OCI-LY7 (cell line): ENCODE measurements around the gene C1QTNF9. TPM values are rescaled to one million over a fixed set of nuclear protein-coding genes. Genes with fewer than 3 reads are reported as not detected.

Source experiments
- BruUV-seq: library from RNA; stranded (reverse); fragments of 400-500 nt; replicated peaks from 2 replicates; lab custom pipeline; 2021; lab: Mats Ljungman, UMichigan
- CTCF ChIA-PET: fragments of 300-600 bp; sonication (Branson Sonifier 250); formaldehyde crosslinking; loops from one replicate; lab custom pipeline; 2022; ENCODE audit warnings: antibody characterized with exemption; ENCODE audit not compliant: unreplicated experiment; lab: Charles Lee
- POLR2A ChIA-PET: fragments of 300-600 bp; sonication (Branson Sonifier 250); formaldehyde crosslinking; loops from one replicate; lab custom pipeline; 2022; ENCODE audit warnings: antibody characterized with exemption; lab: Charles Lee
- DNase-seq: peaks from one replicate; pipeline ENCODE4 v3.0.0-alpha.2; 2015; ENCODE audit warnings: low spot score
- H2AFZ ChIP-seq: fragments of 200-600 bp; sonication (generic), shearing (Covaris generic); 2 replicates; pipeline ENCODE4 v1.6.1; 2014; ENCODE audit warnings: mild to moderate bottlenecking, antibody characterized with exemption, low read length, moderate library complexity
- H3K27ac ChIP-seq: fragments of 200-600 bp; sonication (generic); 2 replicates; pipeline ENCODE4 v1.5.1; 2014; ENCODE audit warnings: mixed run types, low read depth, mild to moderate bottlenecking, moderate library complexity, low read length, inconsistent platforms; ENCODE audit not compliant: poor library complexity, severe bottlenecking
- H3K36me3 ChIP-seq: fragments of 200-600 bp; sonication (generic); 2 replicates; pipeline ENCODE4 v1.6.1; 2014; ENCODE audit warnings: mild to moderate bottlenecking, antibody characterized with exemption, low read length, moderate library complexity, mixed read lengths; ENCODE audit not compliant: insufficient read depth
- H3K4me1 ChIP-seq: fragments of 200-600 bp; sonication (generic); 2 replicates; pipeline ENCODE4 v1.5.1; 2014; ENCODE audit warnings: mild to moderate bottlenecking, low read length; ENCODE audit not compliant: insufficient read depth, poor library complexity, severe bottlenecking
- H3K4me2 ChIP-seq: fragments of 200-600 bp; sonication (generic); 2 replicates; pipeline ENCODE4 v1.6.1; 2014; ENCODE audit warnings: mild to moderate bottlenecking, low read length
- H3K4me3 ChIP-seq: fragments of 200-600 bp; sonication (generic); 2 replicates; pipeline ENCODE4 v1.5.1; 2014; ENCODE audit warnings: mild to moderate bottlenecking, low read depth, low read length; ENCODE audit not compliant: poor library complexity, severe bottlenecking
- H3K79me2 ChIP-seq: fragments of 200-600 bp; sonication (generic); 2 replicates; pipeline ENCODE4 v1.6.1; 2016; ENCODE audit warnings: low read depth, mild to moderate bottlenecking, low read length, moderate library complexity, mixed read lengths; ENCODE audit not compliant: insufficient read depth
- H3K9me2 ChIP-seq: fragments of 200-600 bp; sonication (generic); 2 replicates; pipeline ENCODE4 v1.6.1; 2016; ENCODE audit warnings: mild to moderate bottlenecking, low read length, mixed read lengths; ENCODE audit not compliant: insufficient read depth
- H3K9me3 ChIP-seq: fragments of 200-600 bp; sonication (generic); 2 replicates; pipeline ENCODE4 v1.6.1; 2014; ENCODE audit warnings: mild to moderate bottlenecking, mixed run types, low read length, mixed read lengths
- H4K20me1 ChIP-seq: fragments of 200-600 bp; sonication (generic); 2 replicates; pipeline ENCODE4 v1.6.1; 2014; ENCODE audit warnings: mild to moderate bottlenecking, antibody characterized with exemption, low read length, moderate library complexity, mixed read lengths; ENCODE audit not compliant: insufficient read depth
- EZH2phosphoT487 ChIP-seq: fragments of 200-600 bp; sonication (generic); IDR thresholded peaks from 2 replicates; pipeline ENCODE4 v1.6.1; 2018; ENCODE audit warnings: low read depth, borderline replicate concordance, mild to moderate bottlenecking, mixed run types, antibody characterized with exemption, low read length, moderate library complexity, mixed read lengths
- intact Hi-C: fragments of 100-400 bp; cut with micrococcal nuclease; formaldehyde crosslinking; loops from one replicate; pipeline ENCODE4 v1.10.0; 2022; ENCODE audit not compliant: unreplicated experiment
- total RNA-seq, 2 experiments: library from RNA; depleted of rRNA in 1 of 2; stranded (reverse); fragments of >200 nt in 1 of 2; shearing (Covaris generic) in 1 of 2; gene quantifications; 2 replicates each; pipeline ENCODE4 v1.2.3, GENCODE V29; 2014 to 2022
- TF ChIP-seq, protein P1 (sequence below): fragments of 200-600 bp; sonication (generic); conservative IDR thresholded peaks from 2 replicates; pipeline ENCODE4 v1.5.1; 2014; ENCODE audit warnings: mild to moderate bottlenecking, antibody characterized with exemption, low read length, moderate library complexity, mixed read lengths

Gene C1QTNF9
- total RNA-seq, 2 experiments from 2014 or later = not detected

DNA sequence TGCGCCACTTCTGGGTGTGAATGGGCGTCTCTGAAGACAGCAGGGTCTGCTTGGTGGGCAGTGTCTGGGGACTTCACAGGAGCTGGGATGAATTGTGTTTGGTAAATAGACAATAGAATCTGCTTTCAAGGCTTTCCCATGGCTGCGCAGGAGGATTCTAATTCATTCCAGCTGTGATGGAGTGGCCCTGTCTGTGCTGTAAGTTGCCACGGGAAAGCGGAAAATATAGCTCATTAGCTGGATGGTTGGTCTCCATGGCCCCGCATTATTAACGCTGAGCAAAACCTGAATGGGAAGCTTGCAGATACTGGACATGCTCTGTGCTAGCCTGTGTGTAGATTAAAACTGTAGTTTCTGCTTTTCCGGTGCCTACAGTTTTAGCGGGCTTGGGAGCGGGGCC is 15.6 kb upstream of the C1QTNF9 start:
- no peak for DNase-seq
- POLR2A ChIA-PET = no interaction called here
- Histone ChIP-seq H3K4me1 (no peaks in the 10 kb centered on the region), H4K20me1 (no peaks in the 10 kb centered on the region), H3K9me3 (no peaks in the 10 kb centered on the region), H2AFZ (no peak overlapping the region), H3K9me2 (no peaks in the 10 kb centered on the region), H3K4me2 (no peak overlapping the region), H3K79me2 (no peaks in the 10 kb centered on the region), H3K36me3 (no peaks in the 10 kb centered on the region), H3K4me3 (no peak overlapping the region), H3K27ac (no peak overlapping the region)
- intact Hi-C loops = no loop called here
- CTCF ChIA-PET = no interaction called here
- BruUV-seq = no TSS peak
- TF ChIP-seq EZH2phosphoT487 = no peak

DNA sequence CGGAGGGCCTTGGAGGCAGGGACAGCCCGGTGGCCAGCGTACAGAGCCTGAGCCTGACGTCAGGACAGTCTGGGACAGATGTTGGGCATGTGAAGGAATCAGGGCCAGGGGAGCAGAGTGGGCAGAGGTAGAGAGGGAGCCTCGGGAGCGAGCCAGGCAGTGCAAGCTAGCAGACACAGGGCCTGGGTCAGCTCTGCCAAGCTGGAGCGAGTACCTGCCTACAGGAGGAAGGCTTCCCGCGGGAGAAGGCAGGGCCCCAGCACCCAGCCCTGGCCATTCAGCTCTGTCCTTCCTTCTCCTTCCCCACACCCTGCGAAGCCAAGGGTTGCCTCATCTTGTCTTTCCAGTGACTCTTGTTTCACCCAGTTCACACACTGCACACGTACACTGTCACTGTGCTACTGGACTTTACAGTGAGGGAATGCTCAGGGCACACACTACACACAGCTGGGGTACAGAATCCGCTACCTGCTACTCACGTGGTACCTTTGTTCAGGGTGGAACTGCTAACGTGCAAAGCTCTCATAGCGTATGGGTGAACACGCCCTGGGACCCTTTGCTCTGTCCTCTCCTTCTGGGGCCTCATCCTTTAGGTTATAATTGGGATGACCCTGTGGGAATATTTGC is 9.8 kb upstream of the C1QTNF9 start:
- Histone ChIP-seq H3K4me1 (no peaks in the 10 kb centered on the region), H2AFZ (no peak overlapping the region), H3K4me3 (no peak overlapping the region), H3K9me3 (no peaks in the 10 kb centered on the region), H3K27ac (no peak overlapping the region), H3K9me2 (no peaks in the 10 kb centered on the region), H4K20me1 (no peaks in the 10 kb centered on the region), H3K4me2 (no peak overlapping the region), H3K79me2 (no peaks in the 10 kb centered on the region), H3K36me3 (no peaks in the 10 kb centered on the region)
- DNase-seq = no peak
- no TSS peak for BruUV-seq
- ChIA-PET CTCF (no interaction called here), POLR2A (no interaction called here)
- intact Hi-C loops = no loop called here
- TF ChIP-seq, protein P1, sequence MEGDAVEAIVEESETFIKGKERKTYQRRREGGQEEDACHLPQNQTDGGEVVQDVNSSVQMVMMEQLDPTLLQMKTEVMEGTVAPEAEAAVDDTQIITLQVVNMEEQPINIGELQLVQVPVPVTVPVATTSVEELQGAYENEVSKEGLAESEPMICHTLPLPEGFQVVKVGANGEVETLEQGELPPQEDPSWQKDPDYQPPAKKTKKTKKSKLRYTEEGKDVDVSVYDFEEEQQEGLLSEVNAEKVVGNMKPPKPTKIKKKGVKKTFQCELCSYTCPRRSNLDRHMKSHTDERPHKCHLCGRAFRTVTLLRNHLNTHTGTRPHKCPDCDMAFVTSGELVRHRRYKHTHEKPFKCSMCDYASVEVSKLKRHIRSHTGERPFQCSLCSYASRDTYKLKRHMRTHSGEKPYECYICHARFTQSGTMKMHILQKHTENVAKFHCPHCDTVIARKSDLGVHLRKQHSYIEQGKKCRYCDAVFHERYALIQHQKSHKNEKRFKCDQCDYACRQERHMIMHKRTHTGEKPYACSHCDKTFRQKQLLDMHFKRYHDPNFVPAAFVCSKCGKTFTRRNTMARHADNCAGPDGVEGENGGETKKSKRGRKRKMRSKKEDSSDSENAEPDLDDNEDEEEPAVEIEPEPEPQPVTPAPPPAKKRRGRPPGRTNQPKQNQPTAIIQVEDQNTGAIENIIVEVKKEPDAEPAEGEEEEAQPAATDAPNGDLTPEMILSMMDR = no peak
- no peak for TF ChIP-seq EZH2phosphoT487

DNA sequence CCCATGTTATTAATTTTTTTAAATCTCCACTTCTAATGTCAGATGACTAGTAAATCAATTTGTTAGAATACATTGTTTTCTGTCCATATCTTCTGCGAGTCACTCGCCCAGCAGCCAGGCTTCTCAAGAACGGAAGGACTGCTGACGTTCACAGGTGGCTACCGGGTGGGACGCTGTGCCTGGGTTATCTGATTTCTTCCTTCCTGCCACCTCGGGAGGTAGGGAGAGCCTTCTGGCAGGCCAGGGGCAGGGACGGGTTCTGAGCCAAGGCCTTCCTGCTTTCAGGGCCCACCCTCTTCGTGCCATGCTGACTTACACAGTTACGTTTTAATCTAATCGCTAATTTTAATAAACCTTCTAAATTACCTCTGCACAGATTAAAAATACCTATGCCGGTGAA is 7.9 kb upstream of the C1QTNF9 start:
- no peaks in the 10 kb centered on the region for H3K9me2 ChIP-seq
- CTCF ChIA-PET = no interaction called here
- no peaks in the 10 kb centered on the region for H3K36me3 ChIP-seq
- intact Hi-C loops = no loop called here
- TF ChIP-seq, protein P1 = no peak
- no peak for TF ChIP-seq EZH2phosphoT487
- no peaks in the 10 kb centered on the region for H3K9me3 ChIP-seq
- H3K4me3 ChIP-seq = no peak overlapping the region
- no peak overlapping the region for H2AFZ ChIP-seq
- no peak overlapping the region for H3K27ac ChIP-seq
- H3K4me1 ChIP-seq = no peaks in the 10 kb centered on the region
- H3K4me2 ChIP-seq = no peak overlapping the region
- POLR2A ChIA-PET = no interaction called here
- H4K20me1 ChIP-seq = no peaks in the 10 kb centered on the region
- no peaks in the 10 kb centered on the region for H3K79me2 ChIP-seq
- DNase-seq = no peak
- BruUV-seq = no TSS peak
